Transverse colon (tissue), 4 donors: Measurements from ENCODE around the gene BMPR1B. TPM values are rescaled to one million over a fixed set of nuclear protein-coding genes. Genes with fewer than 3 reads are reported as not detected.
"Not testable (repeated sequence)": the region's sequence is repeated elsewhere in the genome, so short reads cannot be mapped to it uniquely, and the experiment has no call there.

Experiments used
- DNase-seq: peaks from one replicate; pipeline ENCODE4 v3.0.0-alpha.2; 2019
- H3K27ac ChIP-seq, 4 donors: fragments of 200-600 bp; sonication (generic); 2 replicates each; pipeline ENCODE4 v1.5.1; 2016 to 2018; ENCODE audit warnings: inconsistent platforms in 4 of 4
- H3K27me3 ChIP-seq: fragments of 200-600 bp; sonication (generic); 2 replicates; pipeline ENCODE4 v1.5.1; 2017; ENCODE audit warnings: inconsistent platforms
- H3K36me3 ChIP-seq, 4 donors: fragments of 200-600 bp; sonication (generic); 2 replicates each; pipeline ENCODE4 v1.5.1; 2017 to 2019; ENCODE audit warnings: inconsistent platforms in 4 of 4
- H3K4me1 ChIP-seq, 4 donors: fragments of 200-600 bp; sonication (generic); 2 replicates each; pipeline ENCODE4 v1.5.1; 2017 to 2020; ENCODE audit warnings: inconsistent platforms in 4 of 4
- H3K4me3 ChIP-seq, 4 donors: fragments of 200-600 bp; sonication (generic); 1 replicate in 1 of 4; 2 replicates in 3 of 4; pipeline versions ENCODE4 v1.5.1 to v1.6.1; 2017 to 2019; ENCODE audit warnings: inconsistent platforms in 4 of 4
- H3K9me3 ChIP-seq, 2 donors: fragments of 200-600 bp; sonication (generic); 2 replicates each; pipeline ENCODE4 v1.5.1; 2017 to 2019; ENCODE audit warnings: inconsistent platforms in 2 of 2
- CTCF ChIP-seq, 5 experiments: fragments of 200-600 bp in 3 of 5; fragments of 450-650 bp in 2 of 5; sonication (generic) in 3 of 5; IDR thresholded peaks; 1 replicate in 2 of 5; 2 replicates in 3 of 5; pipeline ENCODE4 v1.5.1; 2016 to 2017; ENCODE audit warnings: antibody characterized with exemption in 5 of 5, inconsistent platforms in 3 of 5, mild to moderate bottlenecking in 2 of 5, moderate library complexity in 1 of 5
- EP300 ChIP-seq: sonication (generic); formaldehyde crosslinking; IDR thresholded peaks from one replicate; pipeline ENCODE4 v1.6.1; 2017; ENCODE audit warnings: antibody characterized with exemption, low read depth
- POLR2A ChIP-seq: fragments of 450-650 bp; IDR thresholded peaks from one replicate; pipeline ENCODE4 v1.6.1; 2016; ENCODE audit warnings: antibody characterized with exemption, mild to moderate bottlenecking, moderate library complexity
- POLR2AphosphoS5 ChIP-seq, 3 donors: sonication (generic); formaldehyde crosslinking; IDR thresholded peaks; one replicate each; pipeline ENCODE4 v1.6.1; 2016; ENCODE audit warnings: antibody characterized with exemption in 3 of 3
- WGBS, 2 donors: methylation state at CpG; one replicate each; pipeline ENCODE4 v1.1.5; 2018; ENCODE audit warnings: low coverage in 1 of 2; 5-methylcytosine and 5-hydroxymethylcytosine counted together
- in situ Hi-C, 4 donors: fragments of 200-750 bp; cut with MboI; loops; one replicate each; pipeline versions ENCODE4 v1.15.0 to v1.15.1; 2017; ENCODE audit warnings: low sequenced_read_pairs in 3 of 4, low pct_ligation_motif_present in 1 of 4, low pct_unique_long_range_greater_than_20kb in 1 of 4
- intact Hi-C: fragments of 100-400 bp; cut with DNase I; formaldehyde crosslinking; loops from one replicate; pipeline ENCODE4 v1.15.1; 2023; ENCODE audit warnings: low total_unique reads
- total RNA-seq, 4 donors: library from RNA; depleted of rRNA; stranded (reverse); fragments of >200 nt; gene quantifications; one replicate each; pipeline ENCODE4 v1.1.0, GENCODE V29; 2016

Gene BMPR1B
- total RNA-seq, 4 donors from 2014 or later, result 0.64 to 3.2 (median 0.68) TPM; not detected in 1

- intact Hi-C loops, result no loop called here
- Histone ChIP-seq H3K27ac (no peak overlapping the region), H3K27me3 (no peaks in the 10 kb centered on the region), H3K4me3 (no peak overlapping the region), H3K4me1 (no peaks in the 10 kb centered on the region), H3K36me3 (no peaks in the 10 kb centered on the region), H3K9me3 (no peaks in the 10 kb centered on the region)
- WGBS, 2 donors, result 64 to 81% methylated on average over 2 of the region's 2 CpGs
- in situ Hi-C loops, result no loop called here
- TF ChIP-seq POLR2A, result no peak
- TF ChIP-seq EP300, result no peak
- no peak for TF ChIP-seq POLR2AphosphoS5 (IDR thresholded peaks at IDR 0.05)
- no peak for TF ChIP-seq CTCF (IDR thresholded peaks at IDR 0.05)
- DNase-seq, result no peak
Measured at GRCh38 chr4:95061220-95061619, 303.5 kb downstream of the BMPR1B start.

GRCh38 chr4:95061801-95062200 lies 304.0 kb downstream of the BMPR1B start:
- WGBS, 2 donors, result 67 to 80% methylated on average over 1 to 4 of the region's 4 CpGs
- DNase-seq, H3K4me3 ChIP-seq, in situ Hi-C loops, H3K36me3 ChIP-seq, H3K9me3 ChIP-seq, H3K27me3 ChIP-seq, H3K4me1 ChIP-seq, H3K27ac ChIP-seq, intact Hi-C loops: not testable (repeated sequence)

GRCh38 chr4:95066050-95066449 lies 308.3 kb downstream of the BMPR1B start:
- Histone ChIP-seq H3K4me1 (no peaks in the 10 kb centered on the region), H3K27ac (no peak overlapping the region), H3K27me3 (no peaks in the 10 kb centered on the region), H3K9me3 (no peaks in the 10 kb centered on the region), H3K36me3 (no peaks in the 10 kb centered on the region), H3K4me3 (no peak overlapping the region)
- no peak for TF ChIP-seq EP300
- TF ChIP-seq POLR2AphosphoS5 (IDR thresholded peaks at IDR 0.05), result no peak
- TF ChIP-seq CTCF (IDR thresholded peaks at IDR 0.05), result no peak
- no peak for TF ChIP-seq POLR2A
- 34% methylated on average over 1 of the region's 1 CpG; no CpG with 5 or more reads in 1 of the 2 donors for WGBS, 2 donors
- DNase-seq, result no peak
- in situ Hi-C loops (no loop called here), intact Hi-C loops (no loop called here)

- in situ Hi-C loops (no loop called here), intact Hi-C loops (no loop called here)
- H3K9me3 ChIP-seq, result no peaks in the 10 kb centered on the region
- no peak for TF ChIP-seq POLR2A
- TF ChIP-seq POLR2AphosphoS5 (IDR thresholded peaks at IDR 0.05), result no peak
- no peak for TF ChIP-seq CTCF (IDR thresholded peaks at IDR 0.05)
- TF ChIP-seq EP300, result no peak
- H3K27me3 ChIP-seq, result no peaks in the 10 kb centered on the region
- no peak for DNase-seq
- 86 to 100% methylated on average over 1 of the region's 1 CpG for WGBS, 2 donors
- no peak overlapping the region for H3K27ac ChIP-seq
- H3K4me1 ChIP-seq, result peaks cover 0 to 7% (median 0%) of the 10 kb centered on the region in 4 donors
- no peak overlapping the region for H3K4me3 ChIP-seq
- no peaks in the 10 kb centered on the region for H3K36me3 ChIP-seq
Measured at GRCh38 chr4:95068401-95068800, 310.6 kb downstream of the BMPR1B start.

GRCh38 chr4:95068818-95069478 lies 311.2 kb downstream of the BMPR1B start:
- intact Hi-C loops, result no loop called here
- Histone ChIP-seq H3K36me3 (no peaks in the 10 kb centered on the region), H3K4me1 (peaks cover 0 to 11% (median 0%) of the 10 kb centered on the region in 4 donors), H3K4me3 (no peak overlapping the region), H3K27me3 (no peaks in the 10 kb centered on the region), H3K27ac (no peak overlapping the region), H3K9me3 (no peaks in the 10 kb centered on the region)
- DNase-seq, result no peak
- in situ Hi-C loops, result no loop called here
- WGBS, 2 donors, result 79 to 100% methylated on average over 2 of the region's 2 CpGs
- TF ChIP-seq POLR2AphosphoS5 (IDR thresholded peaks at IDR 0.05) (no peak), POLR2A (no peak), CTCF (IDR thresholded peaks at IDR 0.05) (no peak), EP300 (no peak)
